BE2C (cell line): ENCODE results near the gene RAI1.

Experiments
- DNase-seq: peaks from one replicate; pipeline ENCODE4 v3.0.0-alpha.2; 2020
- H3K27me3 ChIP-seq: fragments of 250-450 bp; sonication (Bioruptor Pico); 2 replicates; pipeline ENCODE4 v1.5.1; 2020; ENCODE audit warnings: mild to moderate bottlenecking
- H3K36me3 ChIP-seq: fragments of 250-450 bp; sonication (Bioruptor Pico); 2 replicates; pipeline ENCODE4 v1.5.1; 2020; ENCODE audit warnings: mild to moderate bottlenecking
- H3K4me1 ChIP-seq: fragments of 250-450 bp; sonication (Bioruptor Pico); 2 replicates; pipeline ENCODE4 v1.5.1; 2020
- H3K4me3 ChIP-seq: 2 replicates; pipeline ENCODE4 v1.5.1; 2011; ENCODE audit warnings: low read depth, low read length
- H3K9me3 ChIP-seq: fragments of 250-450 bp; sonication (Bioruptor Pico); 2 replicates; pipeline ENCODE4 v1.5.1; 2020
- CTCF ChIP-seq: IDR thresholded peaks from 2 replicates; pipeline ENCODE4 v1.5.1; 2012; ENCODE audit warnings: mild to moderate bottlenecking, low read depth, low read length

RAI1 gene

GRCh38 chr17:17826342-17826713 is 145.1 kb downstream of the RAI1 start:
- Histone ChIP-seq H3K9me3 (no peaks in the 10 kb centered on the region), H3K27me3 (no peaks in the 10 kb centered on the region), H3K4me3 (no peak overlapping the region), H3K4me1 (peaks cover 19% of the 10 kb centered on the region), H3K36me3 (no peaks in the 10 kb centered on the region; the same call in 1 of the 2 replicates)
- TF ChIP-seq CTCF, result no peak
- no peak for DNase-seq

GRCh38 chr17:17826942-17827785 is 145.9 kb downstream of the RAI1 start:
- no peak for TF ChIP-seq CTCF
- peaks cover 6% of the 10 kb centered on the region for H3K36me3 ChIP-seq
- no peaks in the 10 kb centered on the region for H3K27me3 ChIP-seq
- no peak overlapping the region for H3K4me3 ChIP-seq
- no peaks in the 10 kb centered on the region for H3K9me3 ChIP-seq
- H3K4me1 ChIP-seq, result peaks cover 25% of the 10 kb centered on the region
- DNase-seq, result no peak

GRCh38 chr17:17827826-17828621 is 146.8 kb downstream of the RAI1 start:
- TF ChIP-seq CTCF, result no peak
- Histone ChIP-seq H3K4me3 (no peak overlapping the region), H3K27me3 (no peaks in the 10 kb centered on the region), H3K36me3 (peaks cover 7% of the 10 kb centered on the region), H3K4me1 (peaks cover 18% of the 10 kb centered on the region), H3K9me3 (no peaks in the 10 kb centered on the region)
- DNase-seq, result no peak

- TF ChIP-seq CTCF, result no peak
Measured at GRCh38 chr17:17830269-17830567, 149.0 kb downstream of the RAI1 start.

GRCh38 chr17:17830740-17831207 is 149.5 kb downstream of the RAI1 start:
- Histone ChIP-seq H3K36me3 (peaks cover 11% of the 10 kb centered on the region), H3K4me3 (no peak overlapping the region), H3K9me3 (no peaks in the 10 kb centered on the region), H3K27me3 (no peaks in the 10 kb centered on the region), H3K4me1 (peaks cover 12% of the 10 kb centered on the region)
- no peak for TF ChIP-seq CTCF
- no peak for DNase-seq

More at GRCh38 chr17:17830269-17830567, 149.0 kb downstream of the RAI1 start:
- no peak for DNase-seq
- Histone ChIP-seq H3K4me3 (no peak overlapping the region), H3K27me3 (no peaks in the 10 kb centered on the region), H3K36me3 (peaks cover 7% of the 10 kb centered on the region), H3K9me3 (no peaks in the 10 kb centered on the region), H3K4me1 (peaks cover 6% of the 10 kb centered on the region)
